GM21786 (cell line): Measurements from ENCODE around the gene LSM3.

Experiments used
- ATAC-seq: cut with Tn5 transposase; IDR thresholded peaks from one replicate; pipeline ENCODE4 v1.9.1; 2021; ENCODE audit not compliant: unreplicated experiment

The LSM3 gene

DNA sequence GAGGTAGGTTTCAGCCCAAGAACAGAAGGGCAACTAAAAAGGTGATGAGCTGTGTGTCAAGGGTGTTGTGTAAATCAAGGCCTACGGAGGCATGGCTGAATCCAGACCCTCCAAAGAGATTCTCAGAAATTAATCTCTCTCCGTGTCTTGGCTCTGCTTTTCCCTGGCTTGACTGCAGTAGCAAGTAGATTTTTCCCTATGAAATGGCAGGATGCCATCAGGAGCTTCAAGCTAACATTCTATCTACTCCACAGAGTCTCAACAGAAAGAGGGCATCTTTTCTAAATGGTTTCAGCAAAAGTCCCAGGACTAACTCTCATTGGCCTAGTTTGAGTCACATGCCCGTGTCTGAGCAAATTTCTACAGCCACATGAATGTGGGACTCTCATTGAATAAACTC, 58.3 kb downstream of the LSM3 start:
- ATAC-seq = no peak

DNA sequence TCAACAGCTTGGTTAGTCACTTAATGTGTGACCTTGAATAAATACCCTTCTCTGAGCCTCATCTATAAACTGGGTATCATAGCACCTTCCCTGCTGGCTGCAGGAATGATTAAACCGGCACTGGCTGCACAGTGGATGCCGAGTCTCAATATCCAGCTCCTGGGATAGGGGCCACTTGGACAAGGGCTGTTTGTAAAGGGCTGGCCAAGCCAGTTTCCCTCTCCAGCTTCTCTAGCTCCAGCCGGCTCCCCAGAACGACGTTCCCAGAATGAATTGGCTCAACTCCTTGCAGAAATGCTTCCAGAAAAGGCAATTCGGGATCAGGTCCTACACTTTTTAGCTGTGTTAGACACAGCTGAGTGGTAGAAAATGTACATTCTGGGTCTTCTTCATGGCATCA, 58.8 kb downstream of the LSM3 start:
- no peak for ATAC-seq

DNA sequence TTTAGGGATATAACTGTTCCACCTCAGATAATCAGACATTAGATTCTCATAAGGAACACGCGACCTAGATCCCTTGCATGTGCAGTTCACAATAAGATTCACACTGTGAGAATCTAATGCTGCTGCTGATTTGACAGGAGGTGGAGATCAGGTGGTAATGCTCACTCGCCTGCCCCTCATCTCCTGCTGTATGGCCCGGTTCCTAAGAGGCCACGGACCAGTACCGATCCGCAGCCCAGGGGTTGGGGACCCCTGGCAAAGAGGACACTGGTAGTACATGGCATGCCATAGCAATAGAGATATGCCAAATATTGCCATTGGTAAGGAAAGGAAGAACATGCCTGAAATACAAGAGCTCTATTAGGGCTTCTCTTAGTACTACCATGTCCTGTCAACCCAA, 59.7 kb downstream of the LSM3 start:
- ATAC-seq = no peak

DNA sequence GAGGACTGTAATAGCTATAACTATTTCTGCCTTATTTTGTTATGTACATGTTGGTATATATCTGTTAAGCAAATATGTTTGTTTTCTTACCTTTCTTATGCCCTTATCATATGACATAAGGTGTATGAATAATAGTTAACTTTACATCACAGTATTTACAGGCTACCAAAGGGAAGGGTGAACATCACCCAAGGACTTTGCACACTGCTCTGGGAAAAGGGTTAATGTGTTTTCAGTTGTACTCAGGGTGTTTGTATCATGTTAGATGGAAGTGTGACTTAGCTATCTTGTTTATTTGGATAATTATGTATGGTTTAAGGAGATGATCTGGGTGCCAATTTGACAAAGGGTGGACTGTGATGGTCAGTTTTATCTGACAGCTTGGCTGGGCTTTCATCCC, 60.3 kb downstream of the LSM3 start:
- ATAC-seq = no peak

DNA sequence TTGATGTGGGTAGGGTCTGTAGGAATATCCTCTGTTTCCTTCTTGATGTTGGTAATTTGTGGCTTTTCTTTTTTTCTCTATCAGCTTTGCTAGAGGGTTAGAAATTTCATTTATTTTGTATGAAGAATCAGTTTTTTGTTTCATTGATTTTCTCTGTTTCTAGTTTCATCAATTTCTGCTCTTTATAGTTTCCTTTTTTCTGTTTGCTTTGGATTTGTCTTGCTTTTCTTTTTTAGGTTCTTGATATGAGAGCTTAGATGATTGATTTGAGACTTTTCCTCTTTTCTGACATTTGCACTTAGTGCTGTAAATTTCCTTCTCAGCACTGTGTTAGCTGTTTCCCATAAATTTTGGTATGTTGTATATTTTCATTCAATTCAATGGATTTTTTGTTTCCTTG, 61.3 kb downstream of the LSM3 start:
- ATAC-seq = no peak

DNA sequence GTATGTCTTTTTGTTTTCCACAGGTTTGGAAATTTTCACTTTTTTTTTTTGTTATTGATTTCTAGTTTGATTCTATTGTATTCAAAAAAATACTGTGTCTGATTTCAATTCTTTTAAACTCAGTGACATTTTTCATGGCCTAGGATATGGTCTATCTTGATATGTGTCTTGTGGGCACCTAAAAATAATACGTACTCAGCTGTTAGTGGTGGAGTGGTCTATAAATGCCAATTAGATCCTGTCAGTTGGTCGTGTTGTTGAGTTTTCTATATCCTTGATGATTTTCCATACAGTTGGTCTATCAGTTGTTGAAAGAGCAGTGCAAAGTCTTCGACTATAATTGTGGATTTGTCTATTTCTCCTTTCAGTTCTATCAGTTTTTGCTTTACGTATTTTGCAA, 61.7 kb downstream of the LSM3 start:
- no peak for ATAC-seq

DNA sequence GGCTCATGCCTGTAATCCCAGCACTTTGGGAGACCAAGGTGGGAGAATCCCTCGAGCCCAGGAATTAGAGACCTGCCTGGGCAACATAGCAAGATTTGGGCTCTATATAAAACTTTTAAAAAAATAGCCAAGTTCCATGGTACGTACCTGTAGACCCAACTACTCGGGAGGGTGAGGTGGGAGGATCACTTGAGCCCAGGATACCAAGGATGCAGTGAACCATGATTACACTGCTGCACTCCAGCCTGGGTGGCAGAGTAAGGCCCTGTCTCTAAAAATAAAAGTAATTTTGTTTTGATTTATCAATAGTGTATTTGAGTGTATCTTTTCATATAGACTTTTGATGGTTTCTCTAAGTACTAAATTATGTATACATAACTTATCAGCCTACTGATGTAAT, 63.1 kb downstream of the LSM3 start:
- ATAC-seq = no peak

DNA sequence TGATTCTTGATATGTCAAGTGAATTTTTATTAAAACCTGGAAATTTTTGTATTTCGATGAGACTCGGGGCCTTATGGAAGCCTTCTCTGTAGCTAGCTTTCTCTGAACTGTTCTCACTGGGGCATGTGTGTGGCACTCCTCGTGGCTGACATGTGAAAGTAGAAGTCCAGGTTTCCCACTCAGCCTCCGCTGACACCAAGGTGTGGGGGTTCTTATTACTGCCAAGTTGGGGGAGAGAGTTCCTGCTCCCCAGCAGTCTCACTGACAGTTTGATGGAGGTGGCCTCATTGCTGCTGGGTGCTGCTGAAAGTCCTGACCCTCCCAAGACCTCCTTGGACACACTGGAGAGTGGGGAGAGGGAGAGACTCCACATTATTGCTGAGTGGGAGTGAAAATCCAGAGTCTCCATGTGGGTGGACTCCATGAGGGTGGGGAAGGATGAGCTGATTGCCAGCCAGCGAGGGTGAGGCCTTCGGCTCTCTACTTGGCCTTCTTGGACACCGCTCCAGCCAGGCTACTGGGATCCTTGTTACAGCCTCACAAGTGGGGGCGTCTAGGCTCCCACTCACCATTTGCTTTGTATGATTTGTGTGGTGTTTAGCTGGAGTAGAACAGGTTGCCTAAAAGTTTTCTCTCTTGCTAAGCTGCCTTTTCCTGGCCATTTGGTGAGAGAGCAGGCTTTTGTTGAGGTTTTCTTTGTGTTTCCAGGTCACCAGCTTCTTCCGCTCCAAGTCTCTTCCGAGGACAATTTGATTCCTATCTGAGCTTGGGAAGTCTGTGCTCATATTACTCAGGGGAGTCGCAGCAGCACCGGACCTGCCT, 64.1 kb downstream of the LSM3 start:
- ATAC-seq = no peak

DNA sequence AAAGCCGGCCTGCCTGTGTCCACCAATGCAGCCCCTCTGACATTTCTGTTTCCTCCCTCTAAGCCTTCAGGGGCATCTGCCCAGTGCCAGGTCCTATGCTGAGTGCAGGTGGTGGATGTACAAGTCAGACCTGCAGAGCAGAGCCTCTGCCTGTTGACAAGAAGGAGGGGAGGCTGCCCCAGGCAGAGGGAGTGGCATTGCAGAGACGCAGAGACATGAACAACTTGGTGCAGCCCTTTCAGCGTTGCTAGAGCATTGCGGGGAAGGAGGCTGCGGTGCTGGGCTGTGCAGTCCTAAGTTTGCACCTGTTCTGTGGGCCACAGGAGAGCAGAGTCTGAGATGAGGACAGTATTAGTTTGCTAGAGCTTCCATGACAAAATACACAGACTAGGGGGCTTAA, 65.2 kb downstream of the LSM3 start:
- no peak for ATAC-seq

DNA sequence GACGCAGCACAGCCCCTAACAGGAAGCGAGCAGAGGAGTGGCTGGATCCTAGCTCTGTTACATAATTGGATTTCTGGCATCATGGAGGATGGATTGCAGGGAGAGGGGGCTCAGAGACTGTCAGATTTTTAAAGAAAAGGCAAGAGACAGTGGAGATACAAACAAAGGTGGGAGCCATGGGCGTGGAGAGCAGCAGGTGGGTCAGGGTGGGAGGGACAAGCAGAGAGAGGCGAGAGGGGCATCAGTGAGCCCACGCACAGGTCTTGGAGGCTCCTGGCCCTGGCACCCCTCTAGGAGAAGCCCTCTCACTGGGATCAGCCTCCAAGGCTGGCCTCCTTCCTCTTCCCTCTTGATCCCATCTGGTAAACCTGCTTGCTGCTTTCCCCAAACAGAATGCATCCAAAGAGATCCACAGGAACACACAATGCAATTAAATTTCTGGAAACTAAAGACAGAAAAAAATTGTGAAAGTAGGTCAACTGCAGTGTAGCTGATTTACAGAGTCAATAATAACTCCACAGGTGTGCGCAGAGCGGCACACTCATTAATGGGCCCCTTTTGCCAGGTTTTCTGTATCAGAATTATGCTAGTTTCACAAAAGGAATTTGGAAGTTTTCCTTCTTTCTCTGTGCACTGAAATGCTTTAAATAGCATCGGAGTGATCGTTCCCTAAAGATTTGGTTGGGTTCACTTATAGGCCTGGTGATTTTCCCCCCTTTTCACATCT, 66.1 kb downstream of the LSM3 start:
- no peak for ATAC-seq

DNA sequence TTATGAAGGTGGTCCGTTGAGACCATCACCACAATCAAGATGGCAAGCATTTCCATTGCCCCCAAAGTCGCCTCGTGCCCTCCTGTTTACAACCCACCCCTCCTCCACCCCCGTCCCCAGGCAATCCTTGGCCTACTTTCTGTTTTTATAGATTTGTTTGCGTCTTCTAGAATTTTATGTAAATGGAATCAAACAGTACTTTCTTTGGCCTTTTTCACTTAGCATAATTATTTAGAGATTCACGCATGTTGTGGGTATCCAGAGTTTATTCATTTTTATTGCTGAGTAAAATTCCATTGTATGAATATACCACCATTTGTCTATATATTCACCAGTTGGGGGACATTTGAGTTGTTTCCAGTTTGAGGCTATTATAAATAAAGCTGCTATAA, 66.6 kb downstream of the LSM3 start:
- no peak for ATAC-seq

DNA sequence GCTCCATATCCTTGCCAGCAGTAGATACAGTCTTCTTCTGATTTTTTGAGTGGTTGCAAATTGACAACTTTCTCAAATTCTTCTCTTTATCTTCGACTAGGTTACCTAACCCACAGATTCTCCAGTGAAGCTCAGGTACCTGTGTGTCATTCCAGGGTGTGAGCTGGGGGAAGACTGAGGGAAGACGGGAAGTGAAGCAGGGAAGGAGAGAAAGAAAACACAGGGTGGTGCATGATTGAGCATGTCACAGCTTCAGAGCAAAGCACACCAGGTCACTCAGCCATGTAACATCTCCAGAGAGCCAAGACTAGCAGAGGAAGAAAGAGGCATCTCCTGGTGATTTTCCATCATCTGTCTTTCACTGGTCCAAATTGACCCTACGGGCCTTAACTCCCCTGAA, 67.2 kb downstream of the LSM3 start:
- ATAC-seq = no peak

DNA sequence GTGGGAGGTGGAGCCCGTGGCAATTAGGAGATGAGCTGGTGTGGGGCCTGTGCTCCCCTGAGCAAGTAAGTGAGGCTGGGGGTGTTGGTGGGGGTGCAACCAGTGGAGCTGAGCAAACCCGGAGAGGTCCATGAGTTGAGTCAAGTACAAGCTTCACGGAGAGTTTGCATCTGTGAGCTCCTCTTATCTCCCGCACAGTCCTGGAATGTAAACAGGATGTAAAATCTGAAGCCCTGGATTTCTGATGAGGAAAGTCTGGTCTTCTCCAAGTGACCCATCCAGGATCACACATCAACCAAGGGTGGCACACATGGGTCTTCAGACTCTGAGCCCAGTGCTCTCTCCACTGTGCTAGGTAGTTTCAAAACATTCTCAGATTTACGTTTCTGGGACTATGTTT, 67.8 kb downstream of the LSM3 start:
- ATAC-seq = no peak

DNA sequence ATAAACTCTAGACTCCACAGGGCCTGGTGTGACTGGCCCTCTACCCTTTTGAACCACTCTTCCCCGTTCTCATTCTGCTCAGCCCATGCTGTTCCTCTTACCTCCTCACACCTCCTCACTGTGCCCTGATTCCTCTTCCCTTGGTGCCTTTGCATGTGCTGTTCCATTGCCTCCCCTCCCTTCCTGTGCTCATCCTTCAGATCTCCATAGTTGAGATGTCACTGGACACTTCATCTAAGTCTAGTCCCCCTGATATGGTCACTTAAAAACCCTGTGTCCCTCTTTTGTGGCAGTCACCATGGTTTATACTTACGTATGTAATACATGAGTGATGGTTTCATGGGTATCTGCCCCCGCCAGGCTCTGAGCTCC, 69.8 kb downstream of the LSM3 start:
- no peak for ATAC-seq

DNA sequence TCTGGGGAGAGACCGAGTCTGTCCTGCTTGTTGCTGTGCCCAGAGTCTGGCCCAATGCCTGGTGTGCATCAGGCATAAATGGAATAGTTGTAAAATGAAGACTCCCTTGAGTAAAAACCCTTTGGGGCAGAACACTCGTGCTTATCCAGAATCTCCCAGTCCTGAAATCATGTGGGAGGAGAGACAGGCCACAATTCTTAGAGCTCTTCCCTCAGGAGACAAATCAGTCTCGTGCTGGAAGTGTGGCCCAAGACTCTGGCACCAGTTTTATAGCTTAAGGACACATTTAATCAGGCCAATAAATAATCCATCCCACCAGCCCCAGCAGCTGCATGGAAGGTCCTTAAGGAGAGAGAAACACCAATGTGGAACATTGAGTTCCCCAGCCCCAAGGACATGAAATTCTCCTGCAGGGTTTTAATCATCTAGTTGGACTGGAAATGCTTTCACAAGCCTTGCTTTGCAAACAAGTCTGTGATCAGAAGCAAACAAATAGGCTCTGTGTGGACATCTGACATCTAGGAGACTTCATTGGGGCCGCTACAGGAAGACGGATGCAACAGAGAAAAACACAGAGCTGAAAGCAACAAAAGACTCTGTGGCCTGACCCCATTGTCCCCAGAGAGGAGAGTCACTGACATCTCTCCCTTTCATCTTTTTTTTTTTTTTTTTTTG, 70.4 kb downstream of the LSM3 start:
- ATAC-seq = no peak
